H1 (cell line): ENCODE measurements around the gene GTF2IRD1. TPM values are rescaled to one million over a fixed set of nuclear protein-coding genes. Genes with fewer than 3 reads are reported as not detected.
A peak's percentile ranks its signal among the peaks of the same experiment; 100 is the strongest.

Experiments
- CTCF ChIA-PET: fragments of 300-600 bp; sonication (Branson Sonifier 250); formaldehyde crosslinking; loops from one replicate; lab custom pipeline; 2021; ENCODE audit not compliant: partially characterized antibody; lab: Charles Lee
- POLR2A ChIA-PET: fragments of 300-600 bp; sonication (Branson Sonifier 250); formaldehyde crosslinking; loops from one replicate; lab custom pipeline; 2021; ENCODE audit warnings: inconsistent platforms; ENCODE audit not compliant: partially characterized antibody; lab: Charles Lee
- DNase-seq, 2 experiments: peaks; one replicate each; pipeline versions ENCODE4 v3.0.0 to v3.0.0-alpha.2; 2010 to 2022; ENCODE audit warnings: low spot score in 2 of 2, low read depth in 1 of 2, mixed read lengths in 1 of 2
- FAIRE-seq: peaks from 2 replicates; lab custom pipeline; 2011; peaks lifted over from hg19 to GRCh38; lab: Jason Lieb, UNC
- H2AFZ ChIP-seq: 2 replicates; pipeline ENCODE4 v1.8.1; 2012; ENCODE audit warnings: low read length, inconsistent platforms
- H2AK5ac ChIP-seq: 2 replicates; pipeline ENCODE4 v1.6.1; 2013; ENCODE audit warnings: low read depth, low read length
- H2BK120ac ChIP-seq: replicated peaks from 2 replicates; pipeline ENCODE3; 2013; ENCODE audit warnings: low read depth, low read length, inconsistent platforms
- H2BK12ac ChIP-seq: 2 replicates; pipeline ENCODE4 v1.6.1; 2013; ENCODE audit warnings: low read depth, low read length
- H2BK15ac ChIP-seq: 2 replicates; pipeline ENCODE4 v1.6.1; 2013; ENCODE audit warnings: low read length
- H2BK20ac ChIP-seq: 2 replicates; pipeline ENCODE4 v1.6.1; 2013; ENCODE audit warnings: low read length
- H2BK5ac ChIP-seq: 2 replicates; pipeline ENCODE4 v1.6.1; 2013; ENCODE audit warnings: low read depth, low read length
- H3K14ac ChIP-seq: 2 replicates; pipeline ENCODE4 v1.6.1; 2013; ENCODE audit warnings: inconsistent platforms; ENCODE audit not compliant: insufficient read length
- H3K18ac ChIP-seq: 2 replicates; pipeline ENCODE4 v1.6.1; 2013; ENCODE audit warnings: low read length; ENCODE audit errors: extremely low read depth
- H3K23ac ChIP-seq: 2 replicates; pipeline ENCODE4 v1.6.1; 2013; ENCODE audit warnings: inconsistent platforms; ENCODE audit not compliant: insufficient read length
- H3K23me2 ChIP-seq: 2 replicates; pipeline ENCODE4 v1.6.1; 2013; ENCODE audit warnings: low read depth, low read length
- H3K27ac ChIP-seq: 2 replicates; pipeline ENCODE4 v1.6.1; 2011; ENCODE audit warnings: low read depth, low read length, inconsistent platforms
- H3K27me3 ChIP-seq, 4 experiments: replicated peaks in 1 of 4; 1 replicate in 1 of 4; 2 replicates in 3 of 4; pipeline versions ENCODE4 v1.6.1 to v1.8.1; 2011 to 2013; ENCODE audit warnings: low read length in 3 of 4, mild to moderate bottlenecking in 3 of 4, inconsistent platforms in 2 of 4, mixed read lengths in 2 of 4, moderate library complexity in 1 of 4; ENCODE audit not compliant: control insufficient read depth in 3 of 4, insufficient read depth in 3 of 4; ENCODE audit errors: extremely low read depth in 1 of 4
- H3K36me3 ChIP-seq, 4 experiments: 2 replicates each; pipeline versions ENCODE4 v1.6.1 to v1.8.1; 2011 to 2013; ENCODE audit warnings: mild to moderate bottlenecking in 4 of 4, low read length in 3 of 4, moderate library complexity in 2 of 4, control low read depth in 1 of 4, inconsistent platforms in 1 of 4; ENCODE audit not compliant: insufficient read depth in 4 of 4, control insufficient read depth in 2 of 4
- H3K4ac ChIP-seq: replicated peaks from 2 replicates; pipeline ENCODE3; 2013; ENCODE audit warnings: low read length, low read depth, mixed read lengths, inconsistent platforms; ENCODE audit not compliant: insufficient read length
- H3K4me1 ChIP-seq, 4 experiments: replicated peaks in 1 of 4; 1 replicate in 1 of 4; 2 replicates in 3 of 4; pipeline versions ENCODE4 v1.6.1 to v1.8.1; 2011 to 2013; ENCODE audit warnings: low read length in 3 of 4, inconsistent platforms in 2 of 4, mixed read lengths in 1 of 4; ENCODE audit not compliant: insufficient read depth in 4 of 4, control insufficient read depth in 3 of 4
- H3K4me2 ChIP-seq, 2 experiments: 2 replicates each; pipeline versions ENCODE4 v1.6.1 to v1.8.1; 2011 to 2013; ENCODE audit warnings: low read depth in 2 of 2, low read length in 2 of 2, control low read depth in 1 of 2, inconsistent platforms in 1 of 2, mild to moderate bottlenecking in 1 of 2; ENCODE audit not compliant: insufficient read depth in 1 of 2
- H3K4me3 ChIP-seq, 4 experiments: fragments of 200-600, 300-600 bp in 1 of 4; sonication (generic), shearing (Covaris generic), sonication (Bioruptor Twin) in 1 of 4; 2 replicates each; pipeline versions ENCODE4 v1.5.1 to v1.8.1; 2011 to 2016; ENCODE audit warnings: low read length in 4 of 4, low read depth in 3 of 4, control low read depth in 2 of 4, inconsistent platforms in 2 of 4, mild to moderate bottlenecking in 2 of 4, mixed read lengths in 1 of 4, moderate library complexity in 1 of 4; ENCODE audit not compliant: insufficient read depth in 2 of 4; ENCODE audit errors: extremely low read depth in 1 of 4
- H3K56ac ChIP-seq: replicated peaks from 2 replicates; pipeline ENCODE3; 2013; ENCODE audit warnings: low read depth, mild to moderate bottlenecking, mixed read lengths, low read length, inconsistent platforms; ENCODE audit not compliant: insufficient read length
- H3K79me1 ChIP-seq: 2 replicates; pipeline ENCODE4 v1.6.1; 2013; ENCODE audit warnings: low read depth, low read length, control low read depth
- H3K79me2 ChIP-seq, 2 experiments: 2 replicates each; pipeline versions ENCODE4 v1.6.1 to v1.8.1; 2012 to 2013; ENCODE audit warnings: low read length in 2 of 2, mild to moderate bottlenecking in 2 of 2, inconsistent platforms in 1 of 2; ENCODE audit not compliant: insufficient read depth in 2 of 2, control insufficient read depth in 1 of 2
- H3K9ac ChIP-seq, 4 experiments: replicated peaks in 1 of 4; 1 replicate in 1 of 4; 2 replicates in 3 of 4; pipeline versions ENCODE4 v1.6.1 to v1.8.1; 2011 to 2013; ENCODE audit warnings: low read depth in 3 of 4, low read length in 3 of 4, control low read depth in 2 of 4, mild to moderate bottlenecking in 2 of 4, moderate library complexity in 2 of 4, inconsistent platforms in 1 of 4; ENCODE audit errors: extremely low read depth in 1 of 4
- H3K9me3 ChIP-seq, 2 experiments: 2 replicates each; pipeline versions ENCODE4 v1.6.1 to v1.8.1; 2012 to 2013; ENCODE audit warnings: mild to moderate bottlenecking in 2 of 2, moderate library complexity in 2 of 2, control low read depth in 1 of 2, inconsistent platforms in 1 of 2, low read depth in 1 of 2, low read length in 1 of 2, mixed read lengths in 1 of 2; ENCODE audit not compliant: insufficient read depth in 2 of 2
- H4K20me1 ChIP-seq, 2 experiments: replicated peaks in 1 of 2; 2 replicates each; pipeline versions ENCODE3 to v1.8.1; 2011 to 2013; ENCODE audit warnings: inconsistent platforms in 2 of 2, low read length in 2 of 2, mild to moderate bottlenecking in 1 of 2; ENCODE audit not compliant: insufficient read depth in 2 of 2, control insufficient read depth in 1 of 2
- H4K5ac ChIP-seq: 2 replicates; pipeline ENCODE4 v1.6.1; 2013; ENCODE audit warnings: low read length, low read depth, mixed read lengths, inconsistent platforms; ENCODE audit not compliant: insufficient read length
- H4K8ac ChIP-seq: 2 replicates; pipeline ENCODE4 v1.8.0; 2013; ENCODE audit warnings: mild to moderate bottlenecking, moderate library complexity, low read length, inconsistent platforms; ENCODE audit not compliant: insufficient read depth; ENCODE audit errors: extremely low read depth
- H4K91ac ChIP-seq: replicated peaks from 2 replicates; pipeline ENCODE3; 2013; ENCODE audit warnings: low read length, mixed read lengths, inconsistent platforms; ENCODE audit not compliant: insufficient read length
- CBX5 ChIP-seq: fragments of 300-800, 300-1000 bp; sonication (generic); IDR thresholded peaks from 2 replicates; pipeline ENCODE4 v1.7.1; 2016; ENCODE audit warnings: antibody characterized with exemption, low read length, low read depth
- CTBP2 ChIP-seq: IDR thresholded peaks from 2 replicates; pipeline ENCODE4 v1.7.0; 2011; ENCODE audit warnings: borderline replicate concordance, mild to moderate bottlenecking, moderate library complexity, mixed read lengths, low read length; ENCODE audit not compliant: insufficient read depth, insufficient read length
- EGR1 ChIP-seq: IDR thresholded peaks from 2 replicates; pipeline ENCODE4 v1.6.1; 2011; ENCODE audit warnings: low read depth, low read length, borderline replicate concordance
- FOSL1 ChIP-seq: IDR thresholded peaks from 2 replicates; pipeline ENCODE4 v1.6.1; 2011; ENCODE audit warnings: mild to moderate bottlenecking, low read depth, low read length, moderate library complexity; ENCODE audit not compliant: insufficient read depth
- GTF2F1 ChIP-seq: IDR thresholded peaks from 2 replicates; pipeline ENCODE4 v1.6.1; 2012; ENCODE audit warnings: low read depth, low read length, improper control_type of control experiment, borderline replicate concordance
- KDM1A ChIP-seq: fragments of 200-600, 300-600 bp; sonication (generic); IDR thresholded peaks from 2 replicates; pipeline ENCODE4 v1.7.1; 2016; ENCODE audit warnings: mild to moderate bottlenecking, low read length, borderline replicate concordance
- KDM5A ChIP-seq: fragments of 200-600 bp; IDR thresholded peaks from 2 replicates; pipeline ENCODE4 v1.7.1; 2012; ENCODE audit warnings: mild to moderate bottlenecking, low read length, inconsistent platforms, mixed read lengths
- MAFK ChIP-seq: IDR thresholded peaks from 2 replicates; pipeline ENCODE4 v1.6.1; 2012; ENCODE audit warnings: low read depth, mild to moderate bottlenecking, improper control_type of control experiment, low read length
- SRF ChIP-seq: IDR thresholded peaks from 2 replicates; pipeline ENCODE4 v1.6.1; 2011; ENCODE audit warnings: mild to moderate bottlenecking, low read depth, low read length, moderate library complexity
- whole genome bisulfite sequencing, 2 experiments: shearing (Covaris generic) in 1 of 2; methylation state at CpG; one replicate each; pipeline versions ENCODE4 v1.1.6 to v1.1.7; 2013 to 2015; ENCODE audit warnings: low lambda C conversion rate in 2 of 2, mixed read lengths in 2 of 2, inconsistent platforms in 1 of 2, low coverage in 1 of 2, missing lambda C conversion rate in 1 of 2; ENCODE audit not compliant: insufficient replicate concordance in 2 of 2, insufficient coverage in 1 of 2, insufficient read length in 1 of 2; ENCODE audit errors: extremely low coverage in 1 of 2, missing lambda C conversion rate in 1 of 2; 5-methylcytosine and 5-hydroxymethylcytosine counted together
- polyA plus RNA-seq, 7 experiments: library from polyadenylated mRNA; depleted of rRNA in 3 of 7; stranded (reverse) in 5 of 7; unstranded in 2 of 7; fragments of >200 nt in 5 of 7; fragments of 200-250 nt in 2 of 7; gene quantifications; 1 replicate in 5 of 7; 2 replicates in 1 of 7; 4 replicates in 1 of 7; pipeline versions ENCODE4 v1.2.1 to v1.2.3, GENCODE V29; 2011 to 2013; ENCODE audit warnings: missing spikeins in 2 of 7, mixed read lengths in 2 of 7
- total RNA-seq: library from RNA; stranded (reverse); fragmentation: NEBNext Ultra II Directional; extraction: Animal tissue kit (Norgen Biotek cat#: 25700); gene quantifications from 2 replicates; pipeline ENCODE4 v1.2.1, GENCODE V29; 2021
- TF ChIP-seq, protein P1 (sequence below), 3 experiments: IDR thresholded peaks; 1 replicate in 2 of 3; 2 replicates in 1 of 3; pipeline versions ENCODE4 v1.5.1 to v1.6.1; 2011; ENCODE audit warnings: low read length in 3 of 3, mild to moderate bottlenecking in 3 of 3, inconsistent platforms in 2 of 3, low read depth in 1 of 3, moderate library complexity in 1 of 3; ENCODE audit not compliant: insufficient read depth in 1 of 3; ENCODE audit errors: control extremely low read depth in 1 of 3

The GTF2IRD1 gene
- total and polyA plus RNA-seq, 2 of the 8 experiments (the other 6 are each of a cell fraction or from before 2014, with no cell fraction given): 27.4 to 45.4 TPM

DNA sequence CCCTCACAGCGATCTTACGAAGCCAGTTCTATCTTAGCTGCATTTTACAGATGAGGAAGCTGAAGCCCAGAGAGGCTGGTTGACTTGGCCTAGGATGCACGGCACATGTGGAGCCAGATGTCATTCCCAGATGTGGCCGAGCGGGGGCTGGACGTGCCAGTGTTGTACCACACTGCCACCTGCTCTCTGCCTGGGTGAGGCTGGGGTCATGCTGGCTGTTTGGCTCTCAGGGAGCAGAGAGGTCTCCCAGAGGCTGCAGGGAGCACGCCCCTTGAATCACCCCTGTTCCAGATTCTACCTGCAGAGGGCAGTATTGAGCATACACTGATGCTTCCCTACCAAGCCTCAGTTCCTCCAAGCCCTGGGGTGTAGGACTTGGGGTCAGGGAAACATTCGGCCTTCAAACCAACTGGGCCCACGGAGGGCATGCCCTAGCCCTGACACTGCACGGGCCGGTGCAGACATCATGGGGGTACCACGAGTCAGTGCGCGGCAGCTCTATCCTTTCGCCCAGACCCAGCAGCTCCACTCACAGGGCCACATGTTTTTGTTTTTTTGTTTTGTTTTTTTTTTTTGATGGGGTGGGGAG is 3.8 kb upstream of the GTF2IRD1 start:
- peaks cover 0 to 4% of the 10 kb centered on the region in 2 experiments; a peak in 1 of 4 replicates for H3K79me2 ChIP-seq
- no peak overlapping the region for H3K4me3 ChIP-seq
- FAIRE-seq: peak; percentile 13
- H3K23me2 ChIP-seq: peaks cover 4% of the 10 kb centered on the region; the same call in 1 of the 2 replicates
- H3K23ac ChIP-seq: no peak overlapping the region
- no peaks in the 10 kb centered on the region for H3K36me3 ChIP-seq
- DNase-seq: peak; percentile 82 to 97
- no peak overlapping the region for H3K4ac ChIP-seq
- no peak overlapping the region for H3K4me2 ChIP-seq
- no peak overlapping the region for H4K91ac ChIP-seq
- H3K14ac ChIP-seq: no peak overlapping the region
- ChIA-PET POLR2A (interaction anchor here (0.7 to 1.4 kb wide), 3 partner anchors 9 to 23 kb away, joined by 3 to 6 read pairs (median 3); no protein-coding TSS in a partner anchor), CTCF (interaction anchor here (0.7 to 3.8 kb wide), 36 partner anchors 10 to 243 kb away, joined by 3 to 34 read pairs (median 4); no protein-coding TSS in a partner anchor)
- no peak overlapping the region; the same call in 1 of the 2 replicates for H2BK12ac ChIP-seq
- no peaks in the 10 kb centered on the region for H3K27me3 ChIP-seq
- no peak overlapping the region for H2BK15ac ChIP-seq
- H4K5ac ChIP-seq: no peak overlapping the region
- H3K4me1 ChIP-seq: peaks cover 0 to 9% (median 5%) of the 10 kb centered on the region in 4 experiments; a peak in 6 of 7 replicates
- H4K20me1 ChIP-seq: no peaks in the 10 kb centered on the region
- no peaks in the 10 kb centered on the region for H3K79me1 ChIP-seq
- no peak overlapping the region for H4K8ac ChIP-seq
- no peak overlapping the region for H2BK20ac ChIP-seq
- H3K27ac ChIP-seq: no peak overlapping the region
- no peaks in the 10 kb centered on the region for H3K9me3 ChIP-seq
- H2BK120ac ChIP-seq: no peak overlapping the region
- no peak overlapping the region for H3K9ac ChIP-seq
- no peak overlapping the region for H3K56ac ChIP-seq
- no peak overlapping the region for H2AK5ac ChIP-seq
- H2AFZ ChIP-seq: no peak overlapping the region
- H3K18ac ChIP-seq: no peak overlapping the region
- no peak overlapping the region for H2BK5ac ChIP-seq
- 57% methylated on average over 15 of the region's 15 CpGs; no CpG with 5 or more reads in 1 of the 2 experiments for whole genome bisulfite sequencing, 2 experiments
- TF ChIP-seq MAFK (no peak), SRF (no peak), CBX5 (no peak), KDM1A (peak; percentile 45; the same call in 1 of the 2 replicates), KDM5A (no peak), EGR1 (no peak), CTBP2 (peak; percentile 66), FOSL1 (no peak), GTF2F1 (no peak)
- TF ChIP-seq, protein P1, sequence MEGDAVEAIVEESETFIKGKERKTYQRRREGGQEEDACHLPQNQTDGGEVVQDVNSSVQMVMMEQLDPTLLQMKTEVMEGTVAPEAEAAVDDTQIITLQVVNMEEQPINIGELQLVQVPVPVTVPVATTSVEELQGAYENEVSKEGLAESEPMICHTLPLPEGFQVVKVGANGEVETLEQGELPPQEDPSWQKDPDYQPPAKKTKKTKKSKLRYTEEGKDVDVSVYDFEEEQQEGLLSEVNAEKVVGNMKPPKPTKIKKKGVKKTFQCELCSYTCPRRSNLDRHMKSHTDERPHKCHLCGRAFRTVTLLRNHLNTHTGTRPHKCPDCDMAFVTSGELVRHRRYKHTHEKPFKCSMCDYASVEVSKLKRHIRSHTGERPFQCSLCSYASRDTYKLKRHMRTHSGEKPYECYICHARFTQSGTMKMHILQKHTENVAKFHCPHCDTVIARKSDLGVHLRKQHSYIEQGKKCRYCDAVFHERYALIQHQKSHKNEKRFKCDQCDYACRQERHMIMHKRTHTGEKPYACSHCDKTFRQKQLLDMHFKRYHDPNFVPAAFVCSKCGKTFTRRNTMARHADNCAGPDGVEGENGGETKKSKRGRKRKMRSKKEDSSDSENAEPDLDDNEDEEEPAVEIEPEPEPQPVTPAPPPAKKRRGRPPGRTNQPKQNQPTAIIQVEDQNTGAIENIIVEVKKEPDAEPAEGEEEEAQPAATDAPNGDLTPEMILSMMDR (IDR thresholded peaks at IDR 0.05; ENCODE audit: control extremely low read depth in 1 of 3, insufficient read depth in 1 of 3, low read depth in 1 of 3, low read length in 3 of 3): peak; percentile 66 to 95 (median 86)
